ENCODE measurements around the gene ARHGEF28. TPM values are rescaled to one million over a fixed set of nuclear protein-coding genes. Genes with fewer than 3 reads are reported as not detected.

ARHGEF28 gene
- total RNA-seq, 2 donors from 2014 or later: 2.6 to 3.1 TPM

GRCh38 chr5:73983644-73984043, 357.6 kb downstream of the ARHGEF28 start:
- intact Hi-C loops (cut with DNase I): no loop called here
- DNase-seq: no peak
- ATAC-seq: no peak

DNA sequence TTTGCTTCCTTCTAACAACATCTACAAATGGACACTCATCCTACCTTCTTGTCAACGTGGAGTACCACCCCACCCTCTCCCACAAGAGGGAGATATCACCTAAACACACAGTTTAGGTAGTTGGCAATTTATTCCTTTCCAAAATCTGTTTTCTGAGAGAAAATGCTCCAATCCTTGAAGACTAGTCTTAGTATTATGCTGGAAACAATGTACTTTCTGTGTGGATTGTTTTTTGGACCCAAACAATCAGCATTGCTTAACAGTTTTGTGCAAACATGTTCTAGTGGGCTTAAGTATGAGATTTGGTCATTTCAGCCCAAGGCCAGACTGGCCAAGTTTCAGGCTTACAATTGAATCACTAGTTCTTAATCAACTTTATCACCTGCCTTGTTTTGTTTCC, 359.1 kb downstream of the ARHGEF28 start:
- DNase-seq (no peak), ATAC-seq (peak; percentile 15 to 34)
- intact Hi-C loops (cut with DNase I): no loop called here

- intact Hi-C loops (cut with DNase I): no loop called here
These were observed 360.7 kb downstream of the ARHGEF28 start for GRCh38 chr5:73986729-73987128.

GRCh38 chr5:73987915-73988314, 361.9 kb downstream of the ARHGEF28 start:
- DNase-seq (no peak), ATAC-seq (no peak)
- intact Hi-C loops (cut with DNase I): no loop called here

More at GRCh38 chr5:73986729-73987128, 360.7 kb downstream of the ARHGEF28 start:
- DNase-seq: no peak
- ATAC-seq: no peak

DNA sequence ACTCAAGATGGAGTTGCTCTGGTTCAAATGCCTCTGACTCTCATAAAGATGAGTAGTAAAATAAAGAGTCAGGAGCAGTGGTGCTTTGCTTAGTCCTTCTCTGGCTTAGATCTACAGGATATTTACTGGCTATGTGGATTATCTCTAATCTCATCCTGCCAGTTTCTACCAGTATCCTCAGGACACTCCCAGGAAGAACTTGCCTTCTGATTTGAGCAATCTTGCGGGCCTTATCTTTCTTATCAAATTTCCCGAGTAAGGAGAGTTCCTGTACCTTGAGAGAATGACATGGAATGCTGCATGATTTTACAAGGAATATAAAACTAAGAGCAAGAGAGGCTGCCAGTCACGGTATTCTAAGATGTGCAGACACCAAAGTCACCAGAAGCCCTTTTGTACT, 364.0 kb downstream of the ARHGEF28 start:
- ATAC-seq (no peak), DNase-seq (no peak)
- intact Hi-C loops (cut with DNase I): no loop called here

Other genes with a start within 250 kb of the ARHGEF28 start
- under 1 TPM; 0.09 to 0.10 TPM for gene FOXD1, start 177.4 kb upstream of the ARHGEF28 start, total RNA-seq
- gene BTF3, start 127.8 kb upstream of the ARHGEF28 start, total RNA-seq: 100 to 1,000 TPM; 357 to 364 TPM
- gene ANKRA2, start 60.6 kb upstream of the ARHGEF28 start, total RNA-seq: 10 to 100 TPM in 1 of 2 donors, 1 to 10 TPM in 1; 9.8 to 12.5 TPM
- gene UTP15, start 60.5 kb upstream of the ARHGEF28 start, total RNA-seq: 10 to 100 TPM; 11.3 to 18.0 TPM